ENCODE results near the gene NR4A2.

DNA sequence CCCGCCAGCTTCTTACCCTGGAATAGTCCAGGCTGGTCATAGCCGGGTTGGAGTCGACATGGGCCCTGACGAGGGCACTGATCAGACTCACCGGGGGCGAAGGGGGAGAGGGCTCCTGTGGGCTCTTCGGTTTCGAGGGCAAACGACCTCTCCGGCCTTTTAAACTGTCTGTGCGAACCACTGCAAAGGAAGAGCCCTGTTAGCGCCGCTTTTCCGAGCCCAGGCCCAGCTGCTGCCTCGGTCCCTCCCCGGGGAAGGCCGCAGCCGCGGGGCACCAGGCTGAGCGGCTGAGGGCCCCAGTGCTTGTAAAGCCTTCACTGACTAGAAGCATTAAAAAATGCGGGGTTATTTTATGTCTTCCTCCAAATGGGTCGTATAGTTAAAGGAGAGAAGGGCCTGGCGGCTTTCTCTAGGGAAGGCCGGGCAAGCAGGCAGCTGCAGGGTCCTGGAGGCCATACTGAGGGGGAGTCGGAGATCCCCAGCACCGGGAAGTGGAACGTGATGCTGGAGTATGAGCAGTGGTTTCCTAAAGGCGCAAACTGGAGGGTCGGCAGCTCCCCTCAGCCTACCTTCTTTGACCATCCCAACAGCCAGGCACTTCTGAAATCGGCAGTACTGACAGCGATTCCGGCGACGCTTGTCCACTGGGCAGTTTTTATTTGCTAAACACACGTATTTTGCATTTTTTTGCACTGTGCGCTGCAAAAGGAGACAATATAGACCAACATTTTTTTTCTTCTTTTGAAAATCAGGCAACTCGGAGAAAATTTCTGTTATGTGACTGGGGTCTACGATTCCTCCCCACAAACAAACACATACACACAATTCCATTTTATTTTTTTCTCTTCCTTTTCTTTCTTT is 4.5 kb downstream of the NR4A2 start:
- TF ChIP-seq, protein P1, sequence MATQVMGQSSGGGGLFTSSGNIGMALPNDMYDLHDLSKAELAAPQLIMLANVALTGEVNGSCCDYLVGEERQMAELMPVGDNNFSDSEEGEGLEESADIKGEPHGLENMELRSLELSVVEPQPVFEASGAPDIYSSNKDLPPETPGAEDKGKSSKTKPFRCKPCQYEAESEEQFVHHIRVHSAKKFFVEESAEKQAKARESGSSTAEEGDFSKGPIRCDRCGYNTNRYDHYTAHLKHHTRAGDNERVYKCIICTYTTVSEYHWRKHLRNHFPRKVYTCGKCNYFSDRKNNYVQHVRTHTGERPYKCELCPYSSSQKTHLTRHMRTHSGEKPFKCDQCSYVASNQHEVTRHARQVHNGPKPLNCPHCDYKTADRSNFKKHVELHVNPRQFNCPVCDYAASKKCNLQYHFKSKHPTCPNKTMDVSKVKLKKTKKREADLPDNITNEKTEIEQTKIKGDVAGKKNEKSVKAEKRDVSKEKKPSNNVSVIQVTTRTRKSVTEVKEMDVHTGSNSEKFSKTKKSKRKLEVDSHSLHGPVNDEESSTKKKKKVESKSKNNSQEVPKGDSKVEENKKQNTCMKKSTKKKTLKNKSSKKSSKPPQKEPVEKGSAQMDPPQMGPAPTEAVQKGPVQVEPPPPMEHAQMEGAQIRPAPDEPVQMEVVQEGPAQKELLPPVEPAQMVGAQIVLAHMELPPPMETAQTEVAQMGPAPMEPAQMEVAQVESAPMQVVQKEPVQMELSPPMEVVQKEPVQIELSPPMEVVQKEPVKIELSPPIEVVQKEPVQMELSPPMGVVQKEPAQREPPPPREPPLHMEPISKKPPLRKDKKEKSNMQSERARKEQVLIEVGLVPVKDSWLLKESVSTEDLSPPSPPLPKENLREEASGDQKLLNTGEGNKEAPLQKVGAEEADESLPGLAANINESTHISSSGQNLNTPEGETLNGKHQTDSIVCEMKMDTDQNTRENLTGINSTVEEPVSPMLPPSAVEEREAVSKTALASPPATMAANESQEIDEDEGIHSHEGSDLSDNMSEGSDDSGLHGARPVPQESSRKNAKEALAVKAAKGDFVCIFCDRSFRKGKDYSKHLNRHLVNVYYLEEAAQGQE (IDR thresholded peaks at IDR 0.05; ENCODE audit: insufficient read depth in 1 of 2, low read depth in 2 of 2, low read length in 1 of 2) = no peak
- TF ChIP-seq, protein P2, sequence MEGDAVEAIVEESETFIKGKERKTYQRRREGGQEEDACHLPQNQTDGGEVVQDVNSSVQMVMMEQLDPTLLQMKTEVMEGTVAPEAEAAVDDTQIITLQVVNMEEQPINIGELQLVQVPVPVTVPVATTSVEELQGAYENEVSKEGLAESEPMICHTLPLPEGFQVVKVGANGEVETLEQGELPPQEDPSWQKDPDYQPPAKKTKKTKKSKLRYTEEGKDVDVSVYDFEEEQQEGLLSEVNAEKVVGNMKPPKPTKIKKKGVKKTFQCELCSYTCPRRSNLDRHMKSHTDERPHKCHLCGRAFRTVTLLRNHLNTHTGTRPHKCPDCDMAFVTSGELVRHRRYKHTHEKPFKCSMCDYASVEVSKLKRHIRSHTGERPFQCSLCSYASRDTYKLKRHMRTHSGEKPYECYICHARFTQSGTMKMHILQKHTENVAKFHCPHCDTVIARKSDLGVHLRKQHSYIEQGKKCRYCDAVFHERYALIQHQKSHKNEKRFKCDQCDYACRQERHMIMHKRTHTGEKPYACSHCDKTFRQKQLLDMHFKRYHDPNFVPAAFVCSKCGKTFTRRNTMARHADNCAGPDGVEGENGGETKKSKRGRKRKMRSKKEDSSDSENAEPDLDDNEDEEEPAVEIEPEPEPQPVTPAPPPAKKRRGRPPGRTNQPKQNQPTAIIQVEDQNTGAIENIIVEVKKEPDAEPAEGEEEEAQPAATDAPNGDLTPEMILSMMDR (IDR thresholded peaks at IDR 0.05) = no peak
- no peak for TF ChIP-seq POLR2AphosphoS5 (IDR thresholded peaks at IDR 0.05; ENCODE audit: low read depth, low read length)
